NCI-H1105 treated with DMSO at 0.1 percent for 48 hours (cell line): Measurements from ENCODE around the gene CPVL.

ENCODE experiments used
- DNase-seq: peaks from one replicate; lab custom pipeline; 2025; lab: John Stamatoyannopoulos, UW

CPVL gene

DNA sequence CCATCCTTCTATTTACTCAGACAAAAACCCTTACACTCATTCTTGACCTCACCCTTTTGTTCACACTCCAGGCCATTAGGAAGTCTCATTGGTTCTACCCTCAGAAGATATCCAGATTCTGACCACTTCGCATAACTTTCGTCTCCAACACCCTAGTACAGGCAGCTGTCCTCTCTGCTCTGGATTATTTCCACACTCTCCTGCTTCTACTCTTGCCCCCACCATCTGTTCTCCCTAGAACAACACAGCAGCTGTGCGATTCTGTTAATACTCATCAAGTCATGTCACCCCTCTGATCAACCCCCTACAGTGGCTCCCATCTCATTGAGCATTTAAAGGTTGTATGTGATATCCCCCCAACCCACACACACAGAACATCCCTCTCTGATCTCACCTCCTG lies 172.7 kb downstream of the CPVL start:
- DNase-seq: no peak

DNA sequence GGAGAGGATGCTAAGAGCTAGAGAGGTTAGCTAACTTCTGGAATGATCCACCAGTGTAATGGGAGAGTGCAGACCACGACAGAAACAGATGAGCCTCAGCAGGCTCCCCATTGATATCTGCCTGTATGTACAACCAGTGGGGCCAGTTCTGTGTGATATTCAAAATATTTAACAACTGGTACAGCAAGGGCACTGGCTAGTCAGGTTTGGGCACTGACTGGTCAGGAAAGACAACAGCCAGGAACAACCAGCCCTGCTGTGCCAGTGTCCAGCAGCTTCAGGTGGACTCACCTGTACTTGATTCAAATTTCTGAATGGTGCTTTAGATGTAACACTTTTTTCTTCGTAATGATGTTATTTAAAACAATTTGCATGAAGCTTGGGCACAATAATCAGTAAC lies 182.3 kb downstream of the CPVL start:
- DNase-seq: no peak

GRCh38 chr7:28961972-28962371 lies 184.4 kb downstream of the CPVL start:
- DNase-seq: no peak

DNA sequence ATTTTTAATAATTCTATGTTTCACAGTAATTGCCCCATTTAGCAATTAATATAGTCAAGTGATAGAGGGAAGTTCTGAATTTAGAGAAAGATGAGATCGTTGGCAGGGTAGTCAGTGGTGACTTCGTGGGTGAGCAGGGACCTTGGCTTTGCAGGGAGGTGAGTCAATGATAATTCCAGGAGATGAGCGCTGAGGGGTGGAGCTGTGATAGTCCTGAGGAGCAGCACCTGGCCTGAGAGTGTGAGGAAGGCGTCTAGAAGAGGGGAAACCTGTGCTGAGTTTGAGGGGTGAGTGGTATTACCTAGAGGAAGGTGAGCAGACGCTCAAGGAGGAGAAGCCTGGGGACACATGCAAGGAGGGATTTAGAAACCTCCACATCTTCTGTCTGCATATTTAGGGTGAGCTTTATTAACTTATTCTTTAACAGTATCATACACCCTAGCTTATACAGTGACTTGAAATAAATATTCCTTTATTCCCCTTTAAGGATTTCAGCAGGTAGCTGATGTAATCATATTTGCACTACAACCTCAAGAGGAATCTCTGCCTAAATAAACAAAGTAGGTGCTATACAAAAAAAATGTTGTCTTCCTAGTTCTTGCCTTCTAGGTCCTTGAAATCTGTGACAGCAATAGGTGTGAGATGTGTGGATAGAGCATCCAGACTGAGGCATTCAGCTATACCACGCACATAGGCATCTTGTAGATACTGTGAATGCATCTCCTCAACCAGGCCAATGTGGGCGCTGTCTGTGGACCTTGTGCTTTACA lies 186.1 kb downstream of the CPVL start:
- DNase-seq: no peak

DNA sequence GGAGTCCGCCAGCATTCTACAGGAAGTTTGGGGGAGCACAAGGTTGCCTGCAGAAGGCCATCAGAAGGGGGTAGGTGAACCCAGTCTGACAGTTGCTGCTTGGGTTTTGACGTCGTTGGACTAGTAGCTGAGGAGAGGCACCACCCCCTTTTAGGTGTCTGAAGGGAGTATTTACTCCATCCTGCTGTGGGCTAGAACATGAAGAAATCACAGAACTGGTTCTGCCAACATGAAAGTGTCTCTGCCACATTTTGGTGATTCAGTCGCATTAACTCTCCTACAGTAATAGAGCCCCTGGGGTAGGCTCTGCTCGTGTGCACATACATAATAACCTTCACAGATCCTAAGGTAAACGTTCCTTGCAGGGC lies 187.4 kb downstream of the CPVL start:
- DNase-seq: no peak

- DNase-seq: no peak
Measured at GRCh38 chr7:28958235-28958979, 187.9 kb downstream of the CPVL start, which contains the start of gene TRIL. Gene TRIL (minus strand): TSS chr7:28958330. CDS start chr7:28958046, 284 bp downstream.

DNA sequence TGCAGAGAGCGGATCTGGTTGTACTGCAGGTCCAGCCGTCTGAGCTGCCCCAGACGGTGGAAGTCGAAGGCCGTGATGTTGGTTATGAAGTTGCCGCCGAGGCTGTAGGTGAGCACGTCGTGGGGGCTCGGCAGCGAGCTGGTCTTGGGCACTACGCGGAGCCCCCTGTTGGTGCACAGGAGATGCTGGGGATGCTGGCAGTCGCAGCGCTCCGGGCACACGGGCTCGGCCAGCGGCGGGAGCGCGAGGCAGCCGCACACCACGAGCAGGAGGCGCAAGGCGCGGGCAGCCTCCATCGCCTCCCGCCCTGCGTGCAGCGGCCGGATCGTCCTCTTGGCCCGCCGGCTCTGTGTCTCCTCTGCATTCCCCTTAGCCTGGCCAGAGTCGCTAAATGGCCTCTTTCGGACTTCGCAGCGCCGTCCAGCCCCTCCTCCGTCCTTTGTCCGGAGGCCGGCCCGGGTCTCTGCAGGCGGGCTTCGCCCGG lies 188.5 kb downstream of the CPVL start:
- no peak for DNase-seq

GRCh38 chr7:28957064-28957750 lies 189.1 kb downstream of the CPVL start:
- DNase-seq: no peak

DNA sequence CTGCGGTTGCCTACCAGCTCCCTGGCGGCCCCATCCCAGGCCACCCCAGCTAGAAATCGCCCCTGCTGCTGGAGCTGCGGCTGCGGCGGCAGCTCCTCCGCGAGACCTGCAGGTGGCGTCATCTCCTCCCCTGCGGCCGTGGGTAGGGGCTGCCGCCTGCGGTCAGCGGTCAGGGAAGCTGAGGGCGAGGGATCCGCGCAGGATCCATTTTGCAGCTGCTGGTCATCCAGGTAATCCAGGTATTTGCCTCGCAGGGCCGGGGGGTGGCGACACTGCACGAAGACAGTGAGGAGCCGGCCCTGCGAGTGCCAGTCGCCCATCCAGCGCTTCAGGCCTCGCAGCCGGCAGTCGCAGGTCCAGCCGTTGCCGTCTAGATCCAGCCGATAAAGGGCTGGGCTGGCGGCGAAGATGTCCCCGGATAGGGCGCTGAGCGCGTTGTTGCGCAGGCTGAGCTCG lies 189.7 kb downstream of the CPVL start:
- peak; percentile 26 for DNase-seq

GRCh38 chr7:28955718-28956607 lies 190.4 kb downstream of the CPVL start:
- peak; percentile 75 for DNase-seq

- no peak for DNase-seq
Measured at GRCh38 chr7:28955356-28955717, 191.0 kb downstream of the CPVL start.

DNA sequence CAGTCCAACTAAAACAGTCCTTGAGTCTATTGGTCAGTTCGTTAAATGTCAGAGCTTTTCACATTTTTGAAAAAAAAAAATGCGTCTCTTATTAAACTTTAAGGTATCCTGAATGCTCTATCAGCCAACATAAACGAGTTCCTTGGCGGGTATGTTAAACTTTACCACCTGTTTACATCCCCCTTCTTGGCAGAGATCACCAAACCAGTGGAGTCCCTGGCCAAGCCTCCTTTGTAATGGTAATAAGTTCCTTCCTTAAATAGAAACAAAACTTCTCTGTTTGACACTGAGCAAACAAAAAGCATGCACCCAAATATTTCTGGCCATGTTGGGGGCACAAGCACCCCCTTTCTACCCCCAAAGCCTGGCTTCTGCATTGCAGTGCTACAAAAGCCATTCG lies 191.4 kb downstream of the CPVL start:
- DNase-seq: no peak

- DNase-seq: no peak
Measured at GRCh38 chr7:28954471-28954870, 191.9 kb downstream of the CPVL start.

GRCh38 chr7:28953633-28954032 lies 192.7 kb downstream of the CPVL start:
- DNase-seq: peak; percentile 11
